ENCODE data around the gene ZNF496.

DNA sequence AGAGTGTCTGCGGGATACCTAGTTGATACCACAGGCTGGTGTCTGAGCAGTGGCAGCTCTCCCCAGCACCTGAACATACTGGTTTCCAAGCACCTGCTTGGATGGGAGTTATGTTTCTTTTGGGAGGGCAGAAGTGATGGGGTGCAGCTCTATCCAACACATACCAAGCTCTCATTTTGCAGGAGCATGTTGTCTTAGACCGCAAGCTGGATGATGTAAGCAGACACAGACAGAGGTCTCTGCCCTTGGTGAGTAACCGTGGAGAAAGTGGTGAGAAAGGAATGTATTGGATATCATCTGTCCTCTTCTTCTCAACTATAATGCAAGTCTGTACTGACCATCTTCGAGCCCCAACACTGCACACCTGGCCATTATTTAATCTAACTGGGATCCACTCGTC, 37.4 kb downstream of the ZNF496 start:
- TF ChIP-seq EZH2 (IDR thresholded peaks at IDR 0.05; ENCODE audit: insufficient read depth, poor library complexity, severe bottlenecking) (no peak), EZH2phosphoT487 (IDR thresholded peaks at IDR 0.05; ENCODE audit: insufficient read depth, low read depth) (no peak)

Measured in GM23248 (cell line).